Peyer's patch (tissue), 4 donors: ENCODE measurements around the gene ZBTB47. TPM values are rescaled to one million over a fixed set of nuclear protein-coding genes. Genes with fewer than 3 reads are reported as not detected.

Source experiments
- DNase-seq, 3 donors: peaks; one replicate each; pipeline ENCODE4 v3.0.0-alpha.2; 2017 to 2019
- H3K27ac ChIP-seq, 4 donors: fragments of 200-600 bp; sonication (generic); one replicate each; pipeline ENCODE4 v1.5.1; 2016 to 2019
- H3K27me3 ChIP-seq, 2 donors: fragments of 200-600 bp; sonication (generic); one replicate each; pipeline ENCODE4 v1.5.1; 2019
- H3K36me3 ChIP-seq, 3 donors: fragments of 200-600 bp; sonication (generic); one replicate each; pipeline ENCODE4 v1.5.1; 2016 to 2019
- H3K4me1 ChIP-seq, 4 donors: fragments of 200-600 bp; sonication (generic); one replicate each; pipeline ENCODE4 v1.5.1; 2016 to 2019
- H3K4me3 ChIP-seq, 4 donors: fragments of 200-600 bp; sonication (generic); 1 replicate in 3 of 4; 2 replicates in 1 of 4; pipeline ENCODE4 v1.5.1; 2016 to 2019; ENCODE audit warnings: mild to moderate bottlenecking in 1 of 4
- H3K9me3 ChIP-seq, 4 donors: fragments of 200-600 bp; sonication (generic); one replicate each; pipeline ENCODE4 v1.5.1; 2016 to 2019; ENCODE audit warnings: mild to moderate bottlenecking in 1 of 4
- CTCF ChIP-seq, 6 experiments: fragments of 450-650 bp in 4 of 6; fragments of 200-600 bp in 2 of 6; sonication (generic) in 1 of 6; IDR thresholded peaks; one replicate each; pipeline ENCODE4 v1.5.1; 2017 to 2019; ENCODE audit warnings: antibody characterized with exemption in 6 of 6, mild to moderate bottlenecking in 3 of 6, moderate library complexity in 1 of 6
- POLR2A ChIP-seq, 2 donors: fragments of 450-650 bp; IDR thresholded peaks; one replicate each; pipeline ENCODE4 v1.5.1; 2017; ENCODE audit warnings: antibody characterized with exemption in 2 of 2, mild to moderate bottlenecking in 2 of 2, moderate library complexity in 2 of 2
- total RNA-seq, 4 donors: library from RNA; depleted of rRNA; stranded (reverse); fragments of >200 nt; gene quantifications; one replicate each; pipeline ENCODE4 v1.1.0, GENCODE V29; 2016

The ZBTB47 gene
- total RNA-seq, 4 donors from 2014 or later, result 5.3 to 30.5 (median 14.7) TPM

GRCh38 chr3:42680271-42680670, 26.8 kb downstream of the ZBTB47 start:
- no peaks in the 10 kb centered on the region for H3K9me3 ChIP-seq
- TF ChIP-seq POLR2A (IDR thresholded peaks at IDR 0.05) (no peak), CTCF (IDR thresholded peaks at IDR 0.05) (no peak)
- H3K4me3 ChIP-seq, result no peak overlapping the region
- H3K27me3 ChIP-seq, result no peaks in the 10 kb centered on the region
- H3K4me1 ChIP-seq, result peaks cover 0 to 18% (median 0%) of the 10 kb centered on the region in 4 donors
- H3K27ac ChIP-seq, result no peak overlapping the region
- no peaks in the 10 kb centered on the region for H3K36me3 ChIP-seq
- DNase-seq, result no peak

- Histone ChIP-seq H3K4me1 (peaks cover 0 to 18% (median 0%) of the 10 kb centered on the region in 4 donors), H3K36me3 (no peaks in the 10 kb centered on the region), H3K27me3 (no peaks in the 10 kb centered on the region), H3K27ac (no peak overlapping the region), H3K4me3 (no peak overlapping the region), H3K9me3 (no peaks in the 10 kb centered on the region)
- no peak for DNase-seq
- TF ChIP-seq CTCF (IDR thresholded peaks at IDR 0.05), result no peak
- TF ChIP-seq POLR2A (IDR thresholded peaks at IDR 0.05), result no peak
Observed at GRCh38 chr3:42680806-42681205, 27.3 kb downstream of the ZBTB47 start.

GRCh38 chr3:42681361-42682038, 28.0 kb downstream of the ZBTB47 start:
- no peak for DNase-seq
- H3K9me3 ChIP-seq, result no peaks in the 10 kb centered on the region
- H3K27me3 ChIP-seq, result no peaks in the 10 kb centered on the region
- H3K36me3 ChIP-seq, result no peaks in the 10 kb centered on the region
- TF ChIP-seq CTCF (IDR thresholded peaks at IDR 0.05) (no peak), POLR2A (IDR thresholded peaks at IDR 0.05) (no peak)
- H3K4me1 ChIP-seq, result peaks cover 0 to 18% (median 0%) of the 10 kb centered on the region in 4 donors
- no peak overlapping the region for H3K27ac ChIP-seq
- H3K4me3 ChIP-seq, result no peak overlapping the region

GRCh38 chr3:42682301-42683070, 29.0 kb downstream of the ZBTB47 start:
- Histone ChIP-seq H3K4me1 (peaks cover 0 to 18% (median 0%) of the 10 kb centered on the region in 4 donors), H3K27ac (no peak overlapping the region), H3K9me3 (no peaks in the 10 kb centered on the region), H3K36me3 (no peaks in the 10 kb centered on the region), H3K4me3 (no peak overlapping the region), H3K27me3 (no peaks in the 10 kb centered on the region)
- peak in 1 of 3 donors; percentile 37 for DNase-seq
- TF ChIP-seq POLR2A (IDR thresholded peaks at IDR 0.05) (no peak), CTCF (IDR thresholded peaks at IDR 0.05) (no peak)

- H3K4me1 ChIP-seq, result peaks cover 0 to 18% (median 0%) of the 10 kb centered on the region in 4 donors
Observed at GRCh38 chr3:42683875-42684598, 30.5 kb downstream of the ZBTB47 start.

More at GRCh38 chr3:42683875-42684598, 30.5 kb downstream of the ZBTB47 start:
- H3K4me3 ChIP-seq, result no peak overlapping the region
- H3K27me3 ChIP-seq, result no peaks in the 10 kb centered on the region
- TF ChIP-seq POLR2A (IDR thresholded peaks at IDR 0.05), result no peak
- no peak for TF ChIP-seq CTCF (IDR thresholded peaks at IDR 0.05)
- H3K27ac ChIP-seq, result peak overlapping the region in 2 of 4 donors; percentile 50 to 59
- H3K9me3 ChIP-seq, result no peaks in the 10 kb centered on the region
- peak in 2 of 3 donors; percentile 75 to 87 for DNase-seq
- no peaks in the 10 kb centered on the region for H3K36me3 ChIP-seq
